ENCODE data around the gene EXOSC3.
"Not testable (repeated sequence)": the region's sequence is repeated elsewhere in the genome, so short reads cannot be mapped to it uniquely, and the experiment has no call there.

The EXOSC3 gene

GRCh38 chr9:37753489-37754190 lies 31.2 kb downstream of the EXOSC3 start, which contains the start of gene TRMT10B:
Gene TRMT10B (plus strand): TSS chr9:37753805. CDS start chr9:37761932, 8,127 bp downstream.
- DNase-seq (ENCODE audit: low read depth) = no peak
- peak within 1 kb of the TSS; percentile 66 for H3K4me3 ChIP-seq (ENCODE audit: low read depth, low read length)
- TF ChIP-seq CTCF (IDR thresholded peaks at IDR 0.05; ENCODE audit: control insufficient read depth, extremely low read depth, insufficient read depth) = no peak

- TF ChIP-seq CTCF (IDR thresholded peaks at IDR 0.05; ENCODE audit: control insufficient read depth, extremely low read depth, insufficient read depth) = no peak
These were observed 32.0 kb downstream of the EXOSC3 start for GRCh38 chr9:37752642-37753488.

GRCh38 chr9:37752112-37752511 lies 32.8 kb downstream of the EXOSC3 start:
- not testable (repeated sequence) for H3K4me3 ChIP-seq (ENCODE audit: low read depth, low read length); DNase-seq (ENCODE audit: low read depth)

More at GRCh38 chr9:37752642-37753488, 32.0 kb downstream of the EXOSC3 start:
- peak overlapping the region; percentile 66 for H3K4me3 ChIP-seq (ENCODE audit: low read depth, low read length)
- no peak for DNase-seq (ENCODE audit: low read depth)

GRCh38 chr9:37751704-37752103 lies 33.2 kb downstream of the EXOSC3 start:
- DNase-seq (ENCODE audit: low read depth); H3K4me3 ChIP-seq (ENCODE audit: low read depth, low read length): not testable (repeated sequence)

- DNase-seq (ENCODE audit: low read depth) = no peak
- H3K4me3 ChIP-seq (ENCODE audit: low read depth, low read length) = no peak overlapping the region
- TF ChIP-seq CTCF (IDR thresholded peaks at IDR 0.05; ENCODE audit: control insufficient read depth, extremely low read depth, insufficient read depth) = no peak
These were observed 33.7 kb downstream of the EXOSC3 start for GRCh38 chr9:37751186-37751585.

GRCh38 chr9:37749129-37749528 lies 35.7 kb downstream of the EXOSC3 start:
- H3K4me3 ChIP-seq (ENCODE audit: low read depth, low read length) = no peak overlapping the region
- DNase-seq (ENCODE audit: low read depth) = no peak
- no peak for TF ChIP-seq CTCF (IDR thresholded peaks at IDR 0.05; ENCODE audit: control insufficient read depth, extremely low read depth, insufficient read depth)

DNA sequence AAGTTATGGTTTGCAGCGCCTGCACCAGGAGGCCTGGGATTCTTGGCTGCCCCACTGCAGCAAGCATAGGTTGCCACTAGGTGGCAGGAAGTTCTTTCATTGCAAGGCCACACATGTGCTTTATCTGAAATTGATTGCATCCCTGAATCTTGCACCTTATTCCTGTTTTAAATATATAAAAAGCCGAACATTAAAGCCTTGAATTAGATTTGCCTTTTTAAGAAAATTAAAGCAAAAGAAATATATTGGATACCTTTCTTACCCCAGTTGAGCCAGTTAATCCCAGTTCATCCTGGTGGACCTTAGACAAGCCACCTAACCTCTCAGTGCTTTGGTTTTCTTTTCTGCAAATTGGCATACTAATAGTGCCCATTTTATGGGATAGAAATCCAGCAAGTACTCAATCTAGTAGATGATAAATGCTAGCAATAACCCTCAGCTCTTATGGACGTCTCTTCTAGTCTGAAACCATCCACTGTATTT lies 37.6 kb downstream of the EXOSC3 start:
- no peak overlapping the region for H3K4me3 ChIP-seq (ENCODE audit: low read depth, low read length)
- peak; percentile 46 for DNase-seq (ENCODE audit: low read depth)
- TF ChIP-seq CTCF (IDR thresholded peaks at IDR 0.05; ENCODE audit: control insufficient read depth, extremely low read depth, insufficient read depth) = peak; percentile 94

Data from LNCaP clone FGC (cell line).